ENCODE data around the gene SEMA6C. TPM values are rescaled to one million over a fixed set of nuclear protein-coding genes. Genes with fewer than 3 reads are reported as not detected.
A peak's percentile ranks its signal among the peaks of the same experiment; 100 is the strongest.
"Not testable (repeated sequence)": the region's sequence is repeated elsewhere in the genome, so short reads cannot be mapped to it uniquely, and the experiment has no call there.

The SEMA6C gene
- polyA plus RNA-seq (2012; ENCODE audit: insufficient read depth, insufficient read length, low read depth): 15.2 TPM

GRCh38 chr1:151146412-151147131 lies at the start of gene SEMA6C:
TSS of gene SEMA6C (minus strand) at chr1:151146631. CDS start at chr1:151142621, 4,010 bp downstream.
- no peaks in the 10 kb centered on the region for H3K27me3 ChIP-seq
- no peaks in the 10 kb centered on the region for H3K36me3 ChIP-seq
- no peaks in the 10 kb centered on the region for H3K9me3 ChIP-seq
- H3K4me3 ChIP-seq (ENCODE audit: low read depth, low read length): peak within 1 kb of the TSS; percentile 74
- TF ChIP-seq CTCF (IDR thresholded peaks at IDR 0.05; ENCODE audit: low read depth, low read length): no peak
- peaks cover 5% of the 10 kb centered on the region for H3K4me1 ChIP-seq
- DNase-seq: peak; percentile 97

GRCh38 chr1:151194894-151195594 lies 48.6 kb upstream of the SEMA6C start:
- peak overlapping the region; percentile 41 for H3K4me3 ChIP-seq (ENCODE audit: low read depth, low read length)
- DNase-seq, H3K9me3 ChIP-seq, H3K27me3 ChIP-seq, H3K4me1 ChIP-seq, H3K36me3 ChIP-seq: not testable (repeated sequence)

GRCh38 chr1:151193856-151194255 lies 47.4 kb upstream of the SEMA6C start:
- Histone ChIP-seq H3K9me3 (no peaks in the 10 kb centered on the region), H3K4me3 (ENCODE audit: low read depth, low read length) (no peak overlapping the region), H3K36me3 (no peaks in the 10 kb centered on the region), H3K27me3 (no peaks in the 10 kb centered on the region), H3K4me1 (no peaks in the 10 kb centered on the region)
- TF ChIP-seq CTCF (IDR thresholded peaks at IDR 0.05; ENCODE audit: low read depth, low read length): no peak
- DNase-seq: no peak

GRCh38 chr1:151193304-151193703 lies 46.9 kb upstream of the SEMA6C start:
- no peak for DNase-seq
- TF ChIP-seq CTCF (IDR thresholded peaks at IDR 0.05; ENCODE audit: low read depth, low read length): no peak
- Histone ChIP-seq H3K36me3 (no peaks in the 10 kb centered on the region), H3K27me3 (no peaks in the 10 kb centered on the region), H3K4me1 (no peaks in the 10 kb centered on the region), H3K4me3 (ENCODE audit: low read depth, low read length) (no peak overlapping the region), H3K9me3 (no peaks in the 10 kb centered on the region)

GRCh38 chr1:151192047-151192446 lies 45.6 kb upstream of the SEMA6C start:
- H3K4me3 ChIP-seq (ENCODE audit: low read depth, low read length): no peak overlapping the region
- no peak for TF ChIP-seq CTCF (IDR thresholded peaks at IDR 0.05; ENCODE audit: low read depth, low read length)
- no peaks in the 10 kb centered on the region for H3K36me3 ChIP-seq
- H3K9me3 ChIP-seq: no peaks in the 10 kb centered on the region
- no peak for DNase-seq
- H3K27me3 ChIP-seq: no peaks in the 10 kb centered on the region
- no peaks in the 10 kb centered on the region for H3K4me1 ChIP-seq

GRCh38 chr1:151189637-151190445 lies 43.4 kb upstream of the SEMA6C start, which contains the start of gene VPS72:
TSS of gene VPS72 (minus strand) at chr1:151190197. CDS start at chr1:151190121, 76 bp downstream.
- H3K4me3 ChIP-seq (ENCODE audit: low read depth, low read length): peak within 1 kb of the TSS; percentile 79
- H3K27me3 ChIP-seq: no peaks in the 10 kb centered on the region
- DNase-seq: peak; percentile 89
- no peaks in the 10 kb centered on the region for H3K9me3 ChIP-seq
- TF ChIP-seq CTCF (IDR thresholded peaks at IDR 0.05; ENCODE audit: low read depth, low read length): no peak
- no peaks in the 10 kb centered on the region for H3K4me1 ChIP-seq
- H3K36me3 ChIP-seq: peaks cover 13% of the 10 kb centered on the region

- H3K9me3 ChIP-seq, H3K4me1 ChIP-seq, H3K27me3 ChIP-seq, DNase-seq: not testable (repeated sequence)
- Histone ChIP-seq H3K36me3 (peaks cover 23% of the 10 kb centered on the region), H3K4me3 (ENCODE audit: low read depth, low read length) (peak overlapping the region; percentile 79)
Measured at GRCh38 chr1:151188667-151189066, 42.2 kb upstream of the SEMA6C start.

Measured in BE2C (cell line).